Glomerular visceral epithelial cell (primary cell): Measurements from ENCODE around the gene ULK1.
A peak's percentile ranks its signal among the peaks of the same experiment; 100 is the strongest.

ENCODE experiments used
- DNase-seq: peaks from one replicate; pipeline ENCODE4 v3.0.0-alpha.2; 2016; ENCODE audit errors: extremely low spot score

The ULK1 gene

DNA sequence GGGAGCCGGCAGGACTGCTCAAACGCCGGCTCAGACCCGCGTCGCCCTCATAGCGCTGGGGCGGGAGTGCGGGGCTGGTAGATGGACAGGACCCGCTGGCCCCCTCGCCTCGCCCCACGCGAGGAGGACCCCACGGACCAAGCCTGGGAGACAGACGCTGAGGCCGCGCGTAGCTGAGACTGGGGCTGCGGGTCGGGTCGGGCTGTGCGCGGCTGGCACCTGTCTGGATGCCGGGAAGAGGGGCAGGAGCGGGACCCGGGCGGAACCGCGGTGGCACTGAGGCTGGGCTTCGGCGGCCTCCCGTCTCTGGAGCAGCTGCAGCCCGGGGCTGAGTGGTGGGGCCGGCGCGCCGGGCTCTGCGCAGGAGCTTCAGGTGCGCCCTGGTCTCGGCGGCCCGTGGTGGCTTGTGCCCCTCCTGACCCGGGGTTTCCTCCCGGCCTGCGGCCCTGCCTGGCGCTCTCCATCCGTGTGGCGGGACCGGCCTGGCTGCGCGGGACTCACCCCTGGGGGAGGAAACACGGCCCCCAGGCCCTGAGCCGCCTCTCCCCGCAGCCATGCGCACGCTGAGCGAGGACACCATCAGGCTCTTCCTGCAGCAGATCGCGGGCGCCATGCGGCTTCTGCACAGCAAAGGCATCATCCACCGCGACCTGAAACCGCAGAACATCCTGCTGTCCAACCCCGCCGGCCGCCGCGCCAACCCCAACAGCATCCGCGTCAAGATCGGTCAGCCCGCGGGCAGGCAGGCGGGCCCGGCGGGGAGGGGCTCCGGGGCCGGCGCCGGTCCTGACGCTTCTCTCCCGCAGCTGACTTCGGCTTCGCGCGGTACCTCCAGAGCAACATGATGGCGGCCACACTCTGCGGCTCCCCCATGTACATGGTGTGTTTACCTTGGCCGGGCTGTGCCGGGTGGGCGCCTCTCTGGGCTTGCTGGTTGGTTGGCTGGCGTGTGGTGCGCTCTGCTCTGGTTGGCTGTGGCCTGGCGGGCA, 14.0 kb downstream of the ULK1 start:
- DNase-seq = no peak

GRCh38 chr12:131909081-131909751, 14.8 kb downstream of the ULK1 start:
- no peak for DNase-seq

GRCh38 chr12:131909752-131910219, 15.4 kb downstream of the ULK1 start:
- no peak for DNase-seq

GRCh38 chr12:131910302-131911027, 16.0 kb downstream of the ULK1 start:
- DNase-seq = no peak

DNA sequence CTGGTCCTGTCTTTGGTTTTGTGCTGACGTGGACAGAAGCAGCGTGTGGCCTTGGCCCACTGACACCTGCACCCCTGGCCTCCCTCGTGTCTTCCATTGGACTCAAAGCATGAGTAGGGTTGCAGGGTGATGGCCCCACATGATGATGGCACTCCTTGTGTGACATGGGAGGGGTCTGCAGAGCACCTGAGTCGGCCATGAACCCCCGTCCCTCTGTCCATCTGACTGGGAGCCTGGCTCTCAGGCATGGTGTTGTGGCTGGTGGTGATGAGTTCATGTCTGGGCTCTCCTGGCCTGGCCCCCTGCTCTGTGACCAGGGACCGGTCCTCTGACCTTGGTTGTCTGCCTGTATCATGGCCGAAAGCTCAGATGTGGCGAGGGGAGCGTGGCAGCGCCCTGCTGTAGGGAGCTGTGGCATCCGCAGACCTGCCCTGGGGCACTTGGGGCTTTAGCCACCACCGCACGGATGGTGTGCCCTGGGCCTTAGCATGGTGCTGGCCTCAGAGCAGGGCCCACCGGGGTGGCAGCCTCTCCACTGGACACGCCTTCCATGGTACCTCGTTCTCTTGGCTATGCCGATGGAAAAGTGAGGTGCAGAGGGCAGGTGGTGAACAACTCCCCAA, 16.7 kb downstream of the ULK1 start:
- DNase-seq = no peak

DNA sequence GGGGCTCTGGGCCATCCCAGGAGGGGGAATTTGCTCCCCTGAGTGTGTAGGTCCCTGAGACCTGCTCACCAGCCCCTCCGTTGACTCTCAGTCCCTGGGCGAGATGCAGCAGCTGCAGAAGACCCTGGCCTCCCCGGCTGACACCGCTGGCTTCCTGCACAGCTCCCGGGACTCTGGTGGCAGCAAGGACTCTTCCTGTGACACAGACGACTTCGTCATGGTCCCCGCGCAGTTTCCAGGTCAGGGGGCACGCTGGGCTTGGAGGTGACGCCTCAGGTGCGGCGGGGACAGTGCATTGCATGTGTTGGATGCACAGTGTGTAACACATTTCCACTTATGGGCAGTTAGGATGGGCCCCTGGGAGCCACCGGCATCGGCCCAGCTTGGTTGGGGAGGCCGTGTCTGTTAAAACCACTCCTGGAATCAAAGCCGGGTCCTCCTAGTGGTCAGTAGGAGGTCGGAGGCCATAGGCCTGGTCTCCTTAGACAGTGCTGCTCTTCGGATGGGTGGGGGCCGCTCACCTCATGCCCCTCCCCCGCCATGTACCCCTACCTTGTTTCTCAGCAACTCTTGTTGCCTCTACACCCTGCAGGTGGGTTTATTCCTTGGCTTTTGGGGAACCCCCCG, 17.5 kb downstream of the ULK1 start:
- no peak for DNase-seq

DNA sequence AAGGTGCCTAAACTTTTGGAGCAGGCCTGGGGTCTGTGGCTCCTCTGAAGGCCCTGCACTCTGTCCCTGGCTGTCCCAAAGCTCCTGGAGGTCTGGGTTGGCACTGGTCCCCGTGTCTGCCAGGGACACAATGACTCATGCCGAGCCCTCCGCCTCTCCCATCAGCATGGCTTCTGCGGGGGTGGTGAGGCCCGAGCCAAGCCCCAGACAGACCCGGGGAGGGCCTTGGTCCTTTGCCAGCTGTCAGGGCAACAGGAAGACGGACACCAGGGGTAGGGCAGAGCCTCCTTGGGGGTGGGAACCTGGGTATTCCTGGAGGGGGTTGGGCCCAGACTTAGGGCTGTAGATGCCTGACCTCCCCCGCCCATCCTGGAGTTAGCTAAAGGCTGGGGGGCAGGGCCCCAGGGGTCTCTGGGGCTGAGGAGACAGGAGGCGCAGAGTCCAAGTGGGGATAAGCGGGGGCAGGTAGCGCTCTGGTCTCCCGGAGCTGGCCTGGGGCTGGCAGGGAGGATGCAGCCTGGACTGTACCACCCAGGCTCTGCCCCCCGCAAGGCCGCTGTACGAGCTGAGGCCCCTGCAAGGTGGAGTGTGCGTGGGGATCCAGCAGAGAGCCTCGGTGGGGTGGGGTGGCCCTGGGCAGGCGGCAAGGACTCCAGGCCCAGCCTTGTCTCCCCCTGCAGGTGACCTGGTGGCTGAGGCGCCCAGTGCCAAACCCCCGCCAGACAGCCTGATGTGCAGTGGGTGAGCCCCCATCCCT, 18.3 kb downstream of the ULK1 start:
- DNase-seq = peak; percentile 87

- no peak for DNase-seq
Observed at GRCh38 chr12:131913666-131914065, 19.2 kb downstream of the ULK1 start.

GRCh38 chr12:131914179-131914702, 19.8 kb downstream of the ULK1 start:
- DNase-seq = no peak

DNA sequence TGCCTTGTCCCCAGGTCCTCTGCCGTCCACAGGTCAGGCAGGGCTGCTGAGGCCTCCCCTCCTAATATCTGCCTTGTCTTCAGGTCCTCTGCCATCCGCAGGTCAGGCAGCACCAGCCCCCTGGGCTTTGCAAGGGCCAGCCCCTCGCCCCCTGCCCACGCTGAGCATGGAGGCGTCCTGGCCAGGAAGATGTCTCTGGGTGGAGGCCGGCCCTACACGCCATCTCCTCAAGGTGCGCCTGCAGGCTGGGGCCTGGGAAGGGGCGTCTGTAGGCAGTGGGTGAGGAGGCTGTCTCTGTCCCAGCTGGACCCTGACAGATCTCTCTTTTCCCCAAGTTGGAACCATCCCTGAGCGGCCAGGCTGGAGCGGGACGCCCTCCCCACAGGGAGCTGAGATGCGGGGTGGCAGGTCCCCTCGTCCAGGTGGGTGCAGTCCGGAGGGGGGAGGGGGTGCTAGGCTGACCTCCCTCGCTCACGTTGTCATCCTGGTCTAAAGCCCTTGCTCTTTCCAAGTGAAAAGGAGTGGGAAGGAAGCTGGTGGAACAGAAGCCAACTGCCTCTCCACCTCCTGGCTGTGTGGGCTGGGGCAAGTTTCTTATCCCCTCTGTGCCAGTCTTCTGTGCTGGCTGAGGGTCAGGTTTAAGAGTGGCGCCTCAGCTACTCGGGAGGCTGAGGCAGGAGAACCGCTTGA, 20.7 kb downstream of the ULK1 start:
- DNase-seq = no peak

DNA sequence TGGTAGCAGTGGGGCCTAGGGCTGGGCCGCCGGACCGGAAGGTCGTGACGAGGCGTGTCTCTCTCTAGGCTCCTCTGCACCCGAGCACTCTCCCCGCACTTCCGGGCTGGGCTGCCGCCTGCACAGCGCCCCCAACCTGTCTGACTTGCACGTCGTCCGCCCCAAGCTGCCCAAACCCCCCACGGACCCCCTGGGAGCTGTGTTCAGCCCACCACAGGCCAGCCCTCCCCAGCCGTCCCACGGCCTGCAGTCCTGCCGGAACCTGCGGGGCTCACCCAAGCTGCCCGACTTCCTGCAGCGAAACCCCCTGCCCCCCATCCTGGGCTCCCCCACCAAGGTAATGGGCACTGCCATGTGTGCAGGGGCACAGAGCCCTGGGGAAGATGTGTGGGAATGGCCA, 21.4 kb downstream of the ULK1 start:
- DNase-seq = no peak

DNA sequence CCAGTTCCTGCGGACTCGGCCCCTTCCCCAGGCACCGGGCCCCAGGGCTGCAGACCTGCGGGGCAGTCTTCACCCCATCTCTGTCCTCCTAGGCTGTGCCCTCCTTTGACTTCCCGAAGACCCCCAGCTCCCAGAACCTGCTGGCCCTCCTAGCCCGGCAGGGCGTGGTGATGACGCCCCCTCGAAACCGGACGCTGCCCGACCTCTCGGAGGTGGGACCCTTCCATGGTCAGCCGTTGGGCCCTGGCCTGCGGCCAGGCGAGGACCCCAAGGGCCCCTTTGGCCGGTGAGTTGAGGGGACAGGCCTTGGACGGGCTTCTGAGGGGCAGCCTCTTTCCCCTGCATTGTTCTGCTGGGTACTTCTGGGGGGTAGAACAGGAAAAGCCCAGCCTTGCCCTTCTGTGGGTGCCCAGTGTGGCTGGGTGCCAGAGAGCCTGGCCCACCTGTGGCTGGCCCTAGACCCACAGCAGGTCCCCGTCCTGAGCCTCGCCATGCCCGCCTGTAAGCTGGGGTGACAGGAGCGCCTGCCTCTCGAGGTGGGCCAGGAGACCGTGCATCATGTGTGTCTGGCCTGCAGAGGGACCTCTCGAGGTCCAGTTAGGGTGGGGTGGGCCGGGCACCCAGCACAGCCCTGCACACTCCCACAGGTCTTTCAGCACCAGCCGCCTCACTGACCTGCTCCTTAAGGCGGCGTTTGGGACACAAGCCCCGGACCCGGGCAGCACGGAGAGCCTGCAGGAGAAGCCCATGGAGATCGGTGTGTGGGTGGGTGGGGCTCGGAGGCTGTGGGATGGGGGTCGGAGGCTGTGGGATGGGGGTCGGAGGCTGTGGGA, 22.1 kb downstream of the ULK1 start:
- no peak for DNase-seq

DNA sequence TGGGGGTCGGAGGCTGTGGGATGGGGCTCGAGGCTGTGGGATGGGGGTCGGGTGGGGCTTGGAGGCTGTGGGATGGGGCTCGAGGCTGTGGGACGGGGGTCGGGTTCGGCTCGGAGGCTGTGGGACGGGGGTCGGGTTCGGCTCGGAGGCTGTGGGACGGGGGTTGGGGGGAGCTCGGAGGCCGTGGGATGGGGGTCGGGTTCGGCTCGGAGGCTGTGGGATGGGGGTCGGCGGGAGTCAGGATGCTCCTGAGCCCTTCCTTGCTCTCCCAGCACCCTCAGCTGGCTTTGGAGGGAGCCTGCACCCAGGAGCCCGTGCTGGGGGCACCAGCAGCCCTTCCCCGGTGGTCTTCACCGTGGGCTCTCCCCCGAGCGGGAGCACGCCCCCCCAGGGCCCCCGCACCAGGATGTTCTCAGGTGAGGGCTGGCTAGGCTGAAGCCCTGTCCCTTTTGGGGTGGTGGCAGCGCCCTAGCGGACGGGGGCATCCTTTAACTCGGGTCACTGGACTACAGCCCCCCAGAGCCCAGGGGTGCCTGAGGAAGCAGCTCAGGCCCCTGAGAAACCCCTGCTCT, 22.8 kb downstream of the ULK1 start:
- no peak for DNase-seq

GRCh38 chr12:131917711-131918306, 23.4 kb downstream of the ULK1 start:
- DNase-seq = no peak

DNA sequence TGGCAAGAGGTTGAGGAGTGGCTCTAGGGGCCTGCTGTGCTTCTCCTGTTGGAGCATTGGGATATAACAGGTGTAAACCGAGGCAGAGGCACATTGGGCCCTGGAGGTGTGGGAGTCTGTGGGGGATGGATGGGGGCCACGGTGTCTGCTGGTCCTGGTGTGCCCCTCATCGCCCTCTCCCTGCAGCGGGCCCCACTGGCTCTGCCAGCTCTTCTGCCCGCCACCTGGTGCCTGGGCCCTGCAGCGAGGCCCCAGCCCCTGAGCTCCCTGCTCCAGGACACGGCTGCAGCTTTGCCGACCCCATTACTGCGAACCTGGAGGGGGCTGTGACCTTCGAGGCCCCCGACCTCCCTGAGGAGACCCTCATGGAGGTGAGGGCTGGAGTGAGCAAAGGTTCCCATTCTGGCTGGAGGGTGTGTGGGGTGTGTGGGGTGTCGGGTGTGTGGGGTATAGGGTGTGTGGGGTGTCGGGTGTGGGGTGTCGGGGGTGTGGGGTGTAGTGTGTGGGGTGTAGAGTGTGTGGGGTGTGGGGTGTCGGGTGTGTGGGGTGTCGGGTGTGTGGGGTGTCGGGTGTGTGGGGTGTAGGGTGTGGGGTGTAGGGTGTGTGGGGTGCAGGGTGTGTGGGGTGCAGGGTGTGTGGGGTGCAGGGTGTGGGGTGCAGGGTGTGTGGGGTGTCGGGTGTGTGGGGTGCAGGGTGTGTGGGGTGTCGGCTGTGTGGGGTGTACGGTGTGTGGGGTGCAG, 24.1 kb downstream of the ULK1 start:
- DNase-seq = no peak

- DNase-seq = no peak
Observed at GRCh38 chr12:131919051-131919347, 24.6 kb downstream of the ULK1 start.

GRCh38 chr12:131919366-131920156, 25.1 kb downstream of the ULK1 start:
- DNase-seq = no peak
